B cell (primary cell): ENCODE results near the gene ZMAT3. TPM values are rescaled to one million over a fixed set of nuclear protein-coding genes. Genes with fewer than 3 reads are reported as not detected.

Experiments used
- ATAC-seq: fragments of 200-7000 bp; cut with Tn5 transposase; one replicate; pipeline ENCODE4 v1.10.0; 2021; ENCODE audit warnings: low read depth, mild to moderate bottlenecking, moderate number of reproducible peaks, moderate library complexity
- CTCF ChIA-PET: fragments of 350-600 bp; sonication (Branson Sonifier 250); formaldehyde crosslinking; loops from one replicate; lab custom pipeline; 2021; ENCODE audit warnings: antibody characterized with exemption, inconsistent platforms; lab: Charles Lee
- POLR2A ChIA-PET: fragments of 350-600 bp; sonication (Branson Sonifier 250); formaldehyde crosslinking; loops from one replicate; lab custom pipeline; 2021; ENCODE audit warnings: antibody characterized with exemption; lab: Charles Lee
- DNase-seq: peaks from one replicate; pipeline ENCODE4 v3.0.0; 2013
- H2AFZ ChIP-seq: 2 replicates; pipeline ENCODE4 v1.6.1; 2012; ENCODE audit warnings: mild to moderate bottlenecking, low read depth, low read length; ENCODE audit not compliant: insufficient read depth, poor library complexity, severe bottlenecking
- H3K27ac ChIP-seq, 2 donors: 1 replicate in 1 of 2; 2 replicates in 1 of 2; pipeline ENCODE4 v1.5.1; 2012 to 2013; ENCODE audit warnings: low read length in 2 of 2, mild to moderate bottlenecking in 2 of 2, moderate library complexity in 1 of 2
- H3K27me3 ChIP-seq, 4 experiments: fragments of 200-600 bp in 1 of 4; sonication (generic) in 1 of 4; replicated peaks in 1 of 4; 1 replicate in 2 of 4; 2 replicates in 2 of 4; pipeline versions ENCODE4 v1.6.1 to v1.7.0; 2013 to 2016; ENCODE audit warnings: low read length in 3 of 4, mild to moderate bottlenecking in 2 of 4, mixed read lengths in 1 of 4, moderate library complexity in 1 of 4; ENCODE audit not compliant: insufficient read depth in 4 of 4, control insufficient read depth in 3 of 4; ENCODE audit errors: control extremely low read depth in 1 of 4
- H3K36me3 ChIP-seq, 2 experiments: replicated peaks in 1 of 2; 1 replicate in 1 of 2; 2 replicates in 1 of 2; pipeline versions ENCODE4 v1.6.1 to v1.7.1; 2013; ENCODE audit warnings: low read length in 1 of 2; ENCODE audit not compliant: insufficient read depth in 2 of 2, control insufficient read depth in 1 of 2; ENCODE audit errors: control extremely low read depth in 1 of 2, extremely low read depth in 1 of 2
- H3K4me1 ChIP-seq, 2 donors: fragments of 200-600 bp in 1 of 2; sonication (generic) in 1 of 2; 1 replicate in 1 of 2; 2 replicates in 1 of 2; pipeline versions ENCODE4 v1.5.1 to v1.6.1; 2013 to 2017; ENCODE audit warnings: low read length in 2 of 2; ENCODE audit not compliant: control insufficient read depth in 2 of 2, insufficient read depth in 2 of 2
- H3K4me2 ChIP-seq: replicated peaks from 2 replicates; pipeline ENCODE3; 2012; ENCODE audit warnings: mild to moderate bottlenecking, low read depth, low read length; ENCODE audit not compliant: poor library complexity, severe bottlenecking
- H3K4me3 ChIP-seq, 5 experiments: fragments of 200-600 bp in 1 of 5; sonication (generic) in 1 of 5; 1 replicate in 3 of 5; 2 replicates in 2 of 5; pipeline versions ENCODE4 v1.5.1 to v1.7.0; 2011 to 2016; ENCODE audit warnings: low read length in 4 of 5, mild to moderate bottlenecking in 4 of 5, low read depth in 2 of 5, control low read depth in 1 of 5, moderate library complexity in 1 of 5; ENCODE audit not compliant: insufficient read depth in 1 of 5; ENCODE audit errors: control extremely low read depth in 1 of 5, extremely low read depth in 1 of 5
- H3K79me2 ChIP-seq: fragments of 200-600 bp; sonication (generic); one replicate; pipeline ENCODE4 v1.6.0; 2016; ENCODE audit warnings: low read length; ENCODE audit not compliant: control insufficient read depth, insufficient read depth
- H3K9ac ChIP-seq: fragments of 200-600 bp; sonication (generic); 2 replicates; pipeline ENCODE4 v1.6.1; 2017; ENCODE audit warnings: mild to moderate bottlenecking, low read length, moderate library complexity
- H3K9me3 ChIP-seq, 3 donors: one replicate each; pipeline versions ENCODE4 v1.6.1 to v1.7.1; 2013; ENCODE audit warnings: low read length in 2 of 3; ENCODE audit not compliant: control insufficient read depth in 2 of 3, insufficient read depth in 1 of 3; ENCODE audit errors: control extremely low read depth in 1 of 3
- H4K20me1 ChIP-seq: 2 replicates; pipeline ENCODE4 v1.6.0; 2012; ENCODE audit warnings: mild to moderate bottlenecking, low read length; ENCODE audit not compliant: insufficient read depth, control insufficient read depth, poor library complexity, severe bottlenecking
- H3K27ac Mint-ChIP-seq: one replicate; pipeline ENCODE4 v1.8.0; 2021; ENCODE audit warnings: mixed read lengths
- H3K27me3 Mint-ChIP-seq: one replicate; pipeline ENCODE4 v1.8.0; 2021; ENCODE audit warnings: mixed read lengths
- H3K4me1 Mint-ChIP-seq: one replicate; pipeline ENCODE4 v1.8.0; 2021; ENCODE audit warnings: mixed read lengths
- H3K4me3 Mint-ChIP-seq: one replicate; pipeline ENCODE4 v1.8.0; 2021; ENCODE audit warnings: mixed read lengths
- H3K9me3 Mint-ChIP-seq: one replicate; pipeline ENCODE4 v1.8.0; 2022; ENCODE audit warnings: mixed read lengths; ENCODE audit not compliant: insufficient read depth
- CTCF ChIP-seq: fragments of 200-600 bp; IDR thresholded peaks from one replicate; pipeline ENCODE4 v1.8.0; 2022; ENCODE audit warnings: antibody characterized with exemption, mild to moderate bottlenecking
- EZH2 ChIP-seq: IDR thresholded peaks from 2 replicates; pipeline ENCODE4 v1.6.1; 2012; ENCODE audit warnings: borderline replicate concordance, low read depth, mild to moderate bottlenecking, moderate library complexity, low read length; ENCODE audit not compliant: insufficient read depth, poor library complexity, severe bottlenecking
- WGBS: methylation state at CpG from one replicate; pipeline ENCODE4 v1.1.5; 2013; ENCODE audit warnings: missing lambda C conversion rate; ENCODE audit not compliant: insufficient coverage; 5-methylcytosine and 5-hydroxymethylcytosine counted together
- intact Hi-C: fragments of 100-400 bp; cut with micrococcal nuclease; formaldehyde crosslinking; loops from one replicate; pipeline ENCODE4 v1.10.0; 2022
- polyA plus RNA-seq: library from polyadenylated mRNA; depleted of rRNA; stranded (reverse); fragments of >200 nt; gene quantifications from 2 replicates; pipeline ENCODE4 v1.2.3, GENCODE V29; 2012
- total RNA-seq, 2 donors: library from RNA; stranded (reverse); fragments of 120-200 nt in 1 of 2; gene quantifications; 1 replicate in 1 of 2; 2 replicates in 1 of 2; pipeline versions ENCODE4 v1.2.3 to v1.2.4, GENCODE V29; 2013 to 2022

The ZMAT3 gene
- total and polyA plus RNA-seq, 2 donors (not counting 1 experiment from before 2014, with no cell fraction given), result 3.6 to 19.5 TPM

GRCh38 chr3:179081885-179082284 is 10.3 kb upstream of the ZMAT3 start:
- no peak overlapping the region for H3K4me3 ChIP-seq
- TF ChIP-seq CTCF (no peak), EZH2 (no peak)
- ChIA-PET POLR2A (no interaction called here), CTCF (interaction anchor here (0.6 to 1.3 kb wide), 2 partner anchors 15 to 237 kb away, joined by 3 to 5 read pairs; no protein-coding TSS in a partner anchor)
- H4K20me1 ChIP-seq, result no peaks in the 10 kb centered on the region
- DNase-seq (no peak), ATAC-seq (no peak)
- H3K27ac ChIP-seq, result no peak overlapping the region
- no CpG with 5 or more reads among the region's 2 CpGs for WGBS
- no peaks in the 10 kb centered on the region for H3K27me3 ChIP-seq
- no peaks in the 10 kb centered on the region for H3K9me3 ChIP-seq
- no peak overlapping the region for H3K9ac ChIP-seq
- Mint-ChIP-seq H3K9me3 (no peaks in the 10 kb centered on the region), H3K27ac (no peak overlapping the region), H3K4me1 (peaks cover 7% of the 10 kb centered on the region), H3K27me3 (no peaks in the 10 kb centered on the region), H3K4me3 (no peak overlapping the region)
- intact Hi-C loops, result no loop called here
- no peak overlapping the region for H2AFZ ChIP-seq
- H3K4me2 ChIP-seq, result no peak overlapping the region
- peaks cover 0 to 5% of the 10 kb centered on the region in 2 donors for H3K4me1 ChIP-seq
- H3K36me3 ChIP-seq, result no peaks in the 10 kb centered on the region
- H3K79me2 ChIP-seq, result no peaks in the 10 kb centered on the region

- Mint-ChIP-seq H3K9me3 (no peaks in the 10 kb centered on the region), H3K4me3 (no peak overlapping the region), H3K4me1 (peaks cover 21% of the 10 kb centered on the region), H3K27me3 (no peaks in the 10 kb centered on the region), H3K27ac (no peak overlapping the region)
- DNase-seq, result no peak
- no peak for TF ChIP-seq EZH2
- H3K9me3 ChIP-seq, result no peaks in the 10 kb centered on the region
- WGBS, result 87% methylated on average over 4 of the region's 4 CpGs
- H3K9ac ChIP-seq, result no peak overlapping the region
- H3K27me3 ChIP-seq, result no peaks in the 10 kb centered on the region
- no peak overlapping the region for H3K27ac ChIP-seq
- H3K4me3 ChIP-seq, result no peak overlapping the region
- H3K4me2 ChIP-seq, result no peak overlapping the region
- H3K79me2 ChIP-seq, result no peaks in the 10 kb centered on the region
- no peak overlapping the region for H2AFZ ChIP-seq
- CTCF ChIA-PET, result no interaction called here
- peaks cover 7 to 16% of the 10 kb centered on the region in 2 donors for H3K4me1 ChIP-seq
- intact Hi-C loops, result no loop called here
- no peak for ATAC-seq
- POLR2A ChIA-PET, result no interaction called here
- H3K36me3 ChIP-seq, result no peaks in the 10 kb centered on the region
- no peaks in the 10 kb centered on the region for H4K20me1 ChIP-seq
Measured at GRCh38 chr3:179079537-179079936, 7.9 kb upstream of the ZMAT3 start.
